NCI-H2196 treated with DMSO at 0.1 percent for 48 hours (cell line): ENCODE measurements around the gene SAMD13.

ENCODE experiments used
- DNase-seq: peaks from one replicate; lab custom pipeline; 2025; ENCODE audit not compliant: unreplicated experiment; lab: John Stamatoyannopoulos, UW

SAMD13 gene

GRCh38 chr1:84339503-84339902 lies 38.0 kb downstream of the SAMD13 start:
- DNase-seq = no peak

GRCh38 chr1:84344286-84344685 lies 42.8 kb downstream of the SAMD13 start:
- no peak for DNase-seq

GRCh38 chr1:84345220-84345619 lies 43.7 kb downstream of the SAMD13 start:
- no peak for DNase-seq

GRCh38 chr1:84347271-84347931 lies 45.9 kb downstream of the SAMD13 start:
- DNase-seq = no peak

- DNase-seq = no peak
Measured at GRCh38 chr1:84347932-84348555, 46.5 kb downstream of the SAMD13 start.

- no peak for DNase-seq
Measured at GRCh38 chr1:84348759-84349158, 47.3 kb downstream of the SAMD13 start.

GRCh38 chr1:84350104-84350503 lies 48.6 kb downstream of the SAMD13 start:
- DNase-seq = no peak

GRCh38 chr1:84350550-84350949 lies 49.0 kb downstream of the SAMD13 start:
- no peak for DNase-seq

GRCh38 chr1:84352298-84353106 lies 51.0 kb downstream of the SAMD13 start:
- no peak for DNase-seq

GRCh38 chr1:84353695-84354094 lies 52.2 kb downstream of the SAMD13 start:
- no peak for DNase-seq

- no peak for DNase-seq
Measured at GRCh38 chr1:84355556-84355955, 54.0 kb downstream of the SAMD13 start.

GRCh38 chr1:84356881-84357280 lies 55.4 kb downstream of the SAMD13 start:
- no peak for DNase-seq

GRCh38 chr1:84358695-84359094 lies 57.2 kb downstream of the SAMD13 start:
- DNase-seq = no peak

GRCh38 chr1:84360316-84360715 lies 58.8 kb downstream of the SAMD13 start:
- DNase-seq = no peak

- no peak for DNase-seq
Measured at GRCh38 chr1:84361796-84362195, 60.3 kb downstream of the SAMD13 start.

- peak; percentile 28 for DNase-seq
Measured at GRCh38 chr1:84363019-84363418, 61.5 kb downstream of the SAMD13 start.

GRCh38 chr1:84363622-84364021 lies 62.1 kb downstream of the SAMD13 start:
- no peak for DNase-seq

GRCh38 chr1:84365225-84366221 lies 64.0 kb downstream of the SAMD13 start:
- DNase-seq = no peak

GRCh38 chr1:84366786-84367185 lies 65.3 kb downstream of the SAMD13 start:
- DNase-seq = no peak

- DNase-seq = no peak
Measured at GRCh38 chr1:84367219-84367618, 65.7 kb downstream of the SAMD13 start.

- no peak for DNase-seq
Measured at GRCh38 chr1:84368441-84368840, 66.9 kb downstream of the SAMD13 start.
